ENCODE data around the gene YPEL4. TPM values are rescaled to one million over a fixed set of nuclear protein-coding genes. Genes with fewer than 3 reads are reported as not detected.

The YPEL4 gene
- polyA plus RNA-seq, 1 of the 3 experiments (the other 2 are of a cell fraction), result 2.3 TPM

- POLR2A ChIA-PET, result no interaction called here
- Histone ChIP-seq H3K4me1 (ENCODE audit: control insufficient read depth in 1 of 2, insufficient read depth in 2 of 2, low read depth in 1 of 2, low read length in 1 of 2) (peaks cover 20 to 35% of the 10 kb centered on the region in 2 experiments), H3K36me3 (replicated peaks in 1 of 2; ENCODE audit: control insufficient read depth in 1 of 2, insufficient read depth in 2 of 2, low read length in 1 of 2) (peaks cover 2 to 4% of the 10 kb centered on the region in 2 experiments), H3K4me2 (no peak overlapping the region), H3K79me2 (ENCODE audit: insufficient read depth) (peaks cover 26% of the 10 kb centered on the region; the same call in 1 of the 2 replicates), H3K4me3 (ENCODE audit: low read depth in 2 of 2, low read length in 1 of 2) (no peak overlapping the region), H3K27me3 (ENCODE audit: insufficient read depth) (no peaks in the 10 kb centered on the region), H4K20me1 (ENCODE audit: insufficient read depth) (peaks cover 45% of the 10 kb centered on the region), H2AFZ (ENCODE audit: low read depth) (no peak overlapping the region), H3F3A (replicated peaks; ENCODE audit: insufficient read depth) (peaks cover 18% of the 10 kb centered on the region), H3K9ac (no peak overlapping the region), H3K9me3 (no peaks in the 10 kb centered on the region), H3K9me2 (no peaks in the 10 kb centered on the region), H3K27ac (ENCODE audit: low read depth in 2 of 2, low read length in 1 of 2) (no peak overlapping the region)
- CTCF ChIA-PET, result interaction anchor here (0.9 to 17.7 kb wide), 17 partner anchors 8 to 188 kb away, joined by 3 to 326 read pairs (median 9); partner anchors contain the start of genes CLP1, SLC43A1 and UBE2L6
- no peak for DNase-seq
- no peak for TF ChIP-seq JUND (IDR thresholded peaks at IDR 0.05)
- TF ChIP-seq NRF1 (IDR thresholded peaks at IDR 0.05; ENCODE audit: low read depth, low read length), result no peak
- no peak for TF ChIP-seq NFIC (IDR thresholded peaks at IDR 0.05; ENCODE audit: borderline replicate concordance)
- no peak for TF ChIP-seq USF2 (IDR thresholded peaks at IDR 0.05; ENCODE audit: borderline replicate concordance, low read depth, low read length)
- no peak for TF ChIP-seq FOXJ3 (CRISPR knock-in tag; IDR thresholded peaks at IDR 0.05)
- no peak for TF ChIP-seq REST (IDR thresholded peaks at IDR 0.05; ENCODE audit: low read depth, low read length)
- TF ChIP-seq MAX (IDR thresholded peaks at IDR 0.05; ENCODE audit: low read depth), result no peak
- WGBS (ENCODE audit: low lambda C conversion rate), result 87% methylated on average over 5 of the region's 5 CpGs
Measured at GRCh38 chr11:57645689-57646085, 4.0 kb downstream of the YPEL4 start.

DNA sequence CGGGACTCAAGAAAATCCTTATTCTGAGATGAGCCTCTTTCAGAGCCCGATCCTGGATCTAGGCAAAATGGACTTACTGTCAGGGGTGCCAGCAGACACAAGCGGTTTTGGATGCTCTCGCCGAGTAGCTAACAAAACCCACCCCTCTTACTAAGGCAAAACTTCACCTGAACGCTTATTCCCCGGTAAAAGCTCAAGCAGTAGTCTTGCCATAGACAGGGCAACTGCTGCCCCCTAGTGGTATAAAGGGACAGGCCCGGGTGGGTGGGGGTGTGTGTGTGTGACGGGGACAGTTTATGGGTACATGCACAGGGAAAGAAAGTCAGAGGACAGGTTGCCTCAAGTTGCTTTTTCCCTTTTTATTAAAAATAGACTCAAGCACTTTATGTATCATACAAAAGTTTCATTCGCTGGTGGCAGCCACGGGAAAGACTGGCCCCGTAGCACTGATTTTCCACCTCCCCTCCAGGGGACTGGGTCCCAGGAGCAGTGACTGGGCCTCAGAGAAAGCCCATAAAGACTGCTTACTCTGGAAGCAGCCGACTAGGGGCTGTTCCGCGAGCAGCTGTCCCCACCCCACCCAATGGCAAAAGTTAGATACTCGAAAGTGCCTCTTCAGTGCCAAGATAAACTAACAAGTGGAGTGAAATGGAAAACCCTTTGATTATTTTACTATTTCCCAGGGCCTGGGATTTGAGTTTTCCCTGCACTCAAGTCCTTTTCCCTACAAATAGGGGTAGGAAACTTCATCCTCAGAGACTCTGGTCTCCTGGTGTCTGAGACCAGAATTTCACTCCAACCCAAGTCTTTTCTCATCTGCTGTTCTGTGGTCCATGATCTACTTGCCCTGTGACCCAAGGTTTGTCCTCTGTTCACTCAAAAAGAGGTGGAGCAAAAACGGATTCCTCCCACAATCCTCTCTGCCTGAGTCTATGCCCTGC lies 4.7 kb downstream of the YPEL4 start:
- no peak overlapping the region for H3K9ac ChIP-seq
- H3F3A ChIP-seq (replicated peaks; ENCODE audit: insufficient read depth), result peaks cover 18% of the 10 kb centered on the region
- no peak overlapping the region; the same call in 1 of the 2 replicates for H3K4me2 ChIP-seq
- H2AFZ ChIP-seq (ENCODE audit: low read depth), result no peak overlapping the region
- DNase-seq, result peak; percentile 87
- H3K79me2 ChIP-seq (ENCODE audit: insufficient read depth), result peaks cover 33% of the 10 kb centered on the region
- H3K36me3 ChIP-seq (replicated peaks in 1 of 2; ENCODE audit: control insufficient read depth in 1 of 2, insufficient read depth in 2 of 2, low read length in 1 of 2), result peaks cover 3 to 4% of the 10 kb centered on the region in 2 experiments
- H3K9me2 ChIP-seq, result no peaks in the 10 kb centered on the region
- H3K4me3 ChIP-seq (ENCODE audit: low read depth in 2 of 2, low read length in 1 of 2), result peak overlapping the region in 1 of 2 experiments; percentile 36; a peak in 1 of 4 replicates
- no peaks in the 10 kb centered on the region for H3K9me3 ChIP-seq
- CTCF ChIA-PET, result interaction anchor here (0.5 to 17.7 kb wide), 64 partner anchors 9 to 1040 kb away, joined by 3 to 326 read pairs (median 4); partner anchors contain the start of genes CLP1, MED19, RTN4RL2 and SLC43A1
- 32% methylated on average over 17 of the region's 17 CpGs for WGBS (ENCODE audit: low lambda C conversion rate)
- no peaks in the 10 kb centered on the region for H3K27me3 ChIP-seq (ENCODE audit: insufficient read depth)
- peaks cover 27 to 30% of the 10 kb centered on the region in 2 experiments; a peak in 3 of 4 replicates for H3K4me1 ChIP-seq (ENCODE audit: control insufficient read depth in 1 of 2, insufficient read depth in 2 of 2, low read depth in 1 of 2, low read length in 1 of 2)
- POLR2A ChIA-PET, result interaction anchor here (0.6 to 1.0 kb wide), 4 partner anchors 9 to 78 kb away, joined by 3 to 8 read pairs (median 4); partner anchors contain the start of gene UBE2L6
- peaks cover 52% of the 10 kb centered on the region for H4K20me1 ChIP-seq (ENCODE audit: insufficient read depth)
- no peak overlapping the region for H3K27ac ChIP-seq (ENCODE audit: low read depth in 2 of 2, low read length in 1 of 2)
- TF ChIP-seq, protein P1, sequence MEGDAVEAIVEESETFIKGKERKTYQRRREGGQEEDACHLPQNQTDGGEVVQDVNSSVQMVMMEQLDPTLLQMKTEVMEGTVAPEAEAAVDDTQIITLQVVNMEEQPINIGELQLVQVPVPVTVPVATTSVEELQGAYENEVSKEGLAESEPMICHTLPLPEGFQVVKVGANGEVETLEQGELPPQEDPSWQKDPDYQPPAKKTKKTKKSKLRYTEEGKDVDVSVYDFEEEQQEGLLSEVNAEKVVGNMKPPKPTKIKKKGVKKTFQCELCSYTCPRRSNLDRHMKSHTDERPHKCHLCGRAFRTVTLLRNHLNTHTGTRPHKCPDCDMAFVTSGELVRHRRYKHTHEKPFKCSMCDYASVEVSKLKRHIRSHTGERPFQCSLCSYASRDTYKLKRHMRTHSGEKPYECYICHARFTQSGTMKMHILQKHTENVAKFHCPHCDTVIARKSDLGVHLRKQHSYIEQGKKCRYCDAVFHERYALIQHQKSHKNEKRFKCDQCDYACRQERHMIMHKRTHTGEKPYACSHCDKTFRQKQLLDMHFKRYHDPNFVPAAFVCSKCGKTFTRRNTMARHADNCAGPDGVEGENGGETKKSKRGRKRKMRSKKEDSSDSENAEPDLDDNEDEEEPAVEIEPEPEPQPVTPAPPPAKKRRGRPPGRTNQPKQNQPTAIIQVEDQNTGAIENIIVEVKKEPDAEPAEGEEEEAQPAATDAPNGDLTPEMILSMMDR (IDR thresholded peaks at IDR 0.05), result peak; percentile 87
- TF ChIP-seq, protein P2, sequence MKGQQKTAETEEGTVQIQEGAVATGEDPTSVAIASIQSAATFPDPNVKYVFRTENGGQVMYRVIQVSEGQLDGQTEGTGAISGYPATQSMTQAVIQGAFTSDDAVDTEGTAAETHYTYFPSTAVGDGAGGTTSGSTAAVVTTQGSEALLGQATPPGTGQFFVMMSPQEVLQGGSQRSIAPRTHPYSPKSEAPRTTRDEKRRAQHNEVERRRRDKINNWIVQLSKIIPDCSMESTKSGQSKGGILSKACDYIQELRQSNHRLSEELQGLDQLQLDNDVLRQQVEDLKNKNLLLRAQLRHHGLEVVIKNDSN (IDR thresholded peaks at IDR 0.05; ENCODE audit: borderline replicate concordance, low read depth), result no peak
- no peak for TF ChIP-seq MXI1 (IDR thresholded peaks at IDR 0.05; ENCODE audit: low read depth, low read length)
- TF ChIP-seq RCOR1 (IDR thresholded peaks at IDR 0.05; ENCODE audit: low read length), result no peak
- no peak for TF ChIP-seq RFX5 (IDR thresholded peaks at IDR 0.05; ENCODE audit: low read length)
- no peak for TF ChIP-seq NFIC (IDR thresholded peaks at IDR 0.05; ENCODE audit: borderline replicate concordance)
- TF ChIP-seq MEF2A (IDR thresholded peaks at IDR 0.05; ENCODE audit: borderline replicate concordance, low read depth), result no peak
